ENCODE results near the gene SPEF2. TPM values are rescaled to one million over a fixed set of nuclear protein-coding genes. Genes with fewer than 3 reads are reported as not detected.

The SPEF2 gene
- polyA plus RNA-seq, 2 of the 4 experiments (the other 2 are of a cell fraction): 2.2 to 8.7 TPM

- no peak for TF ChIP-seq JUNB (IDR thresholded peaks at IDR 0.05)
- no peak for TF ChIP-seq EP300 (IDR thresholded peaks at IDR 0.05)
- TF ChIP-seq NFE2L2 (conservative IDR thresholded peaks at IDR 0.05; ENCODE audit: low read length): no peak
- TF ChIP-seq HOXB5 (CRISPR knock-in tag; IDR thresholded peaks at IDR 0.05): no peak
- TF ChIP-seq ZFP36 (IDR thresholded peaks at IDR 0.05; ENCODE audit: borderline replicate concordance, partially characterized antibody): no peak
These were observed 29.5 kb downstream of the SPEF2 start (continued) for GRCh38 chr5:35647128-35647527.

GRCh38 chr5:35647712-35648111 lies 30.0 kb downstream of the SPEF2 start:
- Histone ChIP-seq H3K4me2 (no peak overlapping the region), H3K27ac (no peak overlapping the region), H3K4me1 (no peaks in the 10 kb centered on the region), H3K4me3 (no peak overlapping the region), H3K9me3 (no peaks in the 10 kb centered on the region)
- ChIA-PET POLR2A (no interaction called here), CTCF (no interaction called here)
- WGBS (ENCODE audit: missing lambda C conversion rate): 90% methylated on average over 1 of the region's 1 CpG
- DNase-seq (ENCODE audit: low read depth in 1 of 2, low spot score in 1 of 2): no peak
- TF ChIP-seq CEBPB (IDR thresholded peaks at IDR 0.05) (no peak), BHLHE40 (IDR thresholded peaks at IDR 0.05; ENCODE audit: low read depth, low read length) (no peak), E2F6 (IDR thresholded peaks at IDR 0.05; ENCODE audit: borderline replicate concordance, low read depth) (no peak), JUN (IDR thresholded peaks at IDR 0.05) (no peak), RAD21 (conservative IDR thresholded peaks at IDR 0.05 in 1 of 2, IDR thresholded peaks at IDR 0.05 in 1 of 2) (no peak)
- ATAC-seq: no peak
- no peak for FAIRE-seq

GRCh38 chr5:35651002-35651756 lies 33.5 kb downstream of the SPEF2 start:
- CTCF ChIA-PET: interaction anchor here (0.7 to 3.3 kb wide), 12 partner anchors 10 to 423 kb away, joined by 3 to 28 read pairs (median 4); partner anchors contain the start of gene SPEF2
- Histone ChIP-seq H3K4me1 (no peaks in the 10 kb centered on the region), H3K4me3 (no peak overlapping the region), H3K27ac (no peak overlapping the region), H3K4me2 (no peak overlapping the region), H3K9me3 (no peaks in the 10 kb centered on the region)
- WGBS (ENCODE audit: missing lambda C conversion rate): 12% methylated on average over 4 of the region's 4 CpGs
- DNase-seq (ENCODE audit: low read depth in 1 of 2, low spot score in 1 of 2) (peak; percentile 5 to 46), ATAC-seq (peak; percentile 90 to 92), FAIRE-seq (no peak)
- TF ChIP-seq CTCF (IDR thresholded peaks at IDR 0.05) (peak; percentile 46), RAD21 (conservative IDR thresholded peaks at IDR 0.05 in 1 of 2, IDR thresholded peaks at IDR 0.05 in 1 of 2) (peak; percentile 28 to 38; a peak in 2 of 5 replicates), ZC3H11A (IDR thresholded peaks at IDR 0.05) (no peak), SMC3 (IDR thresholded peaks at IDR 0.05) (peak; percentile 33; the same call in 2 of the 3 replicates)
- POLR2A ChIA-PET: no interaction called here

- ChIA-PET POLR2A (no interaction called here), CTCF (no interaction called here)
- Histone ChIP-seq H3K4me3 (no peak overlapping the region), H3K4me1 (no peaks in the 10 kb centered on the region), H3K27ac (no peak overlapping the region), H3K9me3 (no peaks in the 10 kb centered on the region), H3K4me2 (no peak overlapping the region)
- FAIRE-seq (no peak), DNase-seq (ENCODE audit: low read depth in 1 of 2, low spot score in 1 of 2) (no peak), ATAC-seq (no peak)
- TF ChIP-seq HOXB13 (CRISPR knock-in tag; IDR thresholded peaks at IDR 0.05; ENCODE audit: low read depth): no peak
- TF ChIP-seq BHLHE40 (IDR thresholded peaks at IDR 0.05; ENCODE audit: low read depth, low read length): no peak
- TF ChIP-seq ATOH8 (CRISPR knock-in tag; IDR thresholded peaks at IDR 0.05; ENCODE audit: low read depth): no peak
- no peak for TF ChIP-seq FOSL2 (IDR thresholded peaks at IDR 0.05)
- TF ChIP-seq FOSL2 (CRISPR knock-in tag; IDR thresholded peaks at IDR 0.05): no peak
- no peak for TF ChIP-seq E2F6 (IDR thresholded peaks at IDR 0.05; ENCODE audit: borderline replicate concordance, low read depth)
- TF ChIP-seq FOXS1 (CRISPR knock-in tag; IDR thresholded peaks at IDR 0.05): no peak
- TF ChIP-seq ZNF302 (CRISPR knock-in tag; IDR thresholded peaks at IDR 0.05): no peak
- no peak for TF ChIP-seq TFCP2L1 (CRISPR knock-in tag; IDR thresholded peaks at IDR 0.05)
- no peak for TF ChIP-seq HEYL (CRISPR knock-in tag; IDR thresholded peaks at IDR 0.05)
- TF ChIP-seq HES2 (IDR thresholded peaks at IDR 0.05): no peak
- TF ChIP-seq JUN (IDR thresholded peaks at IDR 0.05): no peak
- TF ChIP-seq NPAS2 (CRISPR knock-in tag; IDR thresholded peaks at IDR 0.05; ENCODE audit: borderline replicate concordance): no peak
- TF ChIP-seq RFX5 (IDR thresholded peaks at IDR 0.05): no peak
- no peak for TF ChIP-seq HDAC2 (IDR thresholded peaks at IDR 0.05)
- no peak for TF ChIP-seq GATA3 (IDR thresholded peaks at IDR 0.05; ENCODE audit: borderline replicate concordance)
- TF ChIP-seq ESRRA (IDR thresholded peaks at IDR 0.05; ENCODE audit: borderline replicate concordance, low read length): no peak
- TF ChIP-seq RAD21 (conservative IDR thresholded peaks at IDR 0.05 in 1 of 2, IDR thresholded peaks at IDR 0.05 in 1 of 2): no peak
- TF ChIP-seq BCL3 (IDR thresholded peaks at IDR 0.05): no peak
These were observed 39.1 kb downstream of the SPEF2 start for GRCh38 chr5:35656721-35657120.

Data from A549 (cell line).